Measurements from ENCODE around the gene NOSTRIN. TPM values are rescaled to one million over a fixed set of nuclear protein-coding genes. Genes with fewer than 3 reads are reported as not detected.

NOSTRIN gene
- total RNA-seq, 1 experiment from 2014 or later, result 0.51 TPM

- Mint-ChIP-seq H3K27ac (ENCODE audit: low read depth, unreplicated experiment) (no peak overlapping the region), H3K27me3 (ENCODE audit: insufficient read depth, unreplicated experiment) (no peaks in the 10 kb centered on the region), H3K4me3 (ENCODE audit: unreplicated experiment) (no peak overlapping the region), H3K9me3 (ENCODE audit: unreplicated experiment) (no peaks in the 10 kb centered on the region), H3K36me3 (ENCODE audit: insufficient read depth, unreplicated experiment) (no peaks in the 10 kb centered on the region), H3K4me1 (ENCODE audit: insufficient read depth, unreplicated experiment) (no peaks in the 10 kb centered on the region)
- TF ChIP-seq CTCF (IDR thresholded peaks at IDR 0.05; ENCODE audit: unreplicated experiment), result no peak
- intact Hi-C loops (cut with micrococcal nuclease), result no loop called here
- DNase-seq (ENCODE audit: unreplicated experiment), result no peak
- no TSS peak for BruUV-seq (replicated peaks)
- CTCF ChIA-PET, result no interaction called here
- POLR2A ChIA-PET, result no interaction called here
Measured at GRCh38 chr2:168805615-168806014, 3.2 kb downstream of the NOSTRIN start.

GRCh38 chr2:168809537-168809936 lies 7.1 kb downstream of the NOSTRIN start:
- DNase-seq (ENCODE audit: unreplicated experiment), result no peak
- no peaks in the 10 kb centered on the region for H3K27me3 Mint-ChIP-seq (ENCODE audit: insufficient read depth, unreplicated experiment)
- no peaks in the 10 kb centered on the region for H3K9me3 Mint-ChIP-seq (ENCODE audit: unreplicated experiment)
- TF ChIP-seq CTCF (IDR thresholded peaks at IDR 0.05; ENCODE audit: unreplicated experiment), result no peak
- no peaks in the 10 kb centered on the region for H3K36me3 Mint-ChIP-seq (ENCODE audit: insufficient read depth, unreplicated experiment)
- no TSS peak for BruUV-seq (replicated peaks)
- H3K4me3 Mint-ChIP-seq (ENCODE audit: unreplicated experiment), result no peak overlapping the region
- CTCF ChIA-PET, result interaction anchor here (0.6 kb wide), 2 partner anchors 389 to 1656 kb away, joined by 3 read pairs; no protein-coding TSS in a partner anchor
- intact Hi-C loops (cut with micrococcal nuclease), result no loop called here
- POLR2A ChIA-PET, result no interaction called here
- H3K27ac Mint-ChIP-seq (ENCODE audit: low read depth, unreplicated experiment), result no peak overlapping the region
- H3K4me1 Mint-ChIP-seq (ENCODE audit: insufficient read depth, unreplicated experiment), result no peaks in the 10 kb centered on the region

GRCh38 chr2:168810235-168810634 lies 7.8 kb downstream of the NOSTRIN start:
- intact Hi-C loops (cut with micrococcal nuclease), result no loop called here
- Mint-ChIP-seq H3K4me3 (ENCODE audit: unreplicated experiment) (no peak overlapping the region), H3K4me1 (ENCODE audit: insufficient read depth, unreplicated experiment) (no peaks in the 10 kb centered on the region), H3K27ac (ENCODE audit: low read depth, unreplicated experiment) (no peak overlapping the region), H3K9me3 (ENCODE audit: unreplicated experiment) (no peaks in the 10 kb centered on the region), H3K36me3 (ENCODE audit: insufficient read depth, unreplicated experiment) (no peaks in the 10 kb centered on the region), H3K27me3 (ENCODE audit: insufficient read depth, unreplicated experiment) (no peaks in the 10 kb centered on the region)
- no peak for DNase-seq (ENCODE audit: unreplicated experiment)
- CTCF ChIA-PET, result interaction anchor here (0.6 kb wide), 1 partner anchor 1655 kb away, joined by 3 read pairs; no protein-coding TSS in a partner anchor
- POLR2A ChIA-PET, result no interaction called here
- no TSS peak for BruUV-seq (replicated peaks)
- no peak for TF ChIP-seq CTCF (IDR thresholded peaks at IDR 0.05; ENCODE audit: unreplicated experiment)

GRCh38 chr2:168811696-168812095 lies 9.3 kb downstream of the NOSTRIN start:
- no peaks in the 10 kb centered on the region for H3K27me3 Mint-ChIP-seq (ENCODE audit: insufficient read depth, unreplicated experiment)
- H3K4me3 Mint-ChIP-seq (ENCODE audit: unreplicated experiment), result no peak overlapping the region
- H3K4me1 Mint-ChIP-seq (ENCODE audit: insufficient read depth, unreplicated experiment), result peaks cover 7% of the 10 kb centered on the region
- H3K36me3 Mint-ChIP-seq (ENCODE audit: insufficient read depth, unreplicated experiment), result no peaks in the 10 kb centered on the region
- no peak for TF ChIP-seq CTCF (IDR thresholded peaks at IDR 0.05; ENCODE audit: unreplicated experiment)
- no peak for DNase-seq (ENCODE audit: unreplicated experiment)
- no TSS peak for BruUV-seq (replicated peaks)
- H3K27ac Mint-ChIP-seq (ENCODE audit: low read depth, unreplicated experiment), result no peak overlapping the region
- ChIA-PET CTCF (no interaction called here), POLR2A (interaction anchor here (0.6 kb wide), 1 partner anchor 12 kb away, joined by 3 read pairs; no protein-coding TSS in a partner anchor)
- H3K9me3 Mint-ChIP-seq (ENCODE audit: unreplicated experiment), result no peaks in the 10 kb centered on the region
- intact Hi-C loops (cut with micrococcal nuclease), result no loop called here
